Tibial nerve (tissue), 4 donors: ENCODE measurements around the gene ABCA7. TPM values are rescaled to one million over a fixed set of nuclear protein-coding genes. Genes with fewer than 3 reads are reported as not detected.

ENCODE experiments used
- DNase-seq, 2 donors: peaks; one replicate each; pipeline ENCODE4 v3.0.0-alpha.2; 2019; ENCODE audit warnings: low spot score in 2 of 2
- H3K27ac ChIP-seq, 4 donors: fragments of 200-600 bp; sonication (generic) in 3 of 4; one replicate each; pipeline ENCODE4 v1.5.1; 2017 to 2019; ENCODE audit warnings: mild to moderate bottlenecking in 1 of 4
- H3K27me3 ChIP-seq, 2 donors: fragments of 200-600 bp; sonication (generic) in 1 of 2; one replicate each; pipeline versions ENCODE4 v1.5.1 to v1.6.0; 2017 to 2019
- H3K36me3 ChIP-seq, 3 donors: fragments of 200-600 bp; sonication (generic); one replicate each; pipeline ENCODE4 v1.5.1; 2018 to 2019
- H3K4me1 ChIP-seq, 4 donors: fragments of 200-600 bp; sonication (generic) in 3 of 4; one replicate each; pipeline ENCODE4 v1.5.1; 2017 to 2019
- H3K4me3 ChIP-seq, 4 donors: fragments of 200-600 bp; sonication (generic) in 3 of 4; one replicate each; pipeline ENCODE4 v1.5.1; 2017 to 2019; ENCODE audit warnings: mild to moderate bottlenecking in 1 of 4, moderate library complexity in 1 of 4
- H3K9me3 ChIP-seq, 4 donors: fragments of 200-600 bp; sonication (generic) in 3 of 4; one replicate each; pipeline ENCODE4 v1.5.1; 2017 to 2019
- EP300 ChIP-seq, 2 donors: sonication (generic); formaldehyde crosslinking; IDR thresholded peaks; one replicate each; pipeline ENCODE4 v1.6.1; 2017; ENCODE audit warnings: antibody characterized with exemption in 2 of 2, mild to moderate bottlenecking in 1 of 2
- POLR2A ChIP-seq, 2 donors: fragments of 450-650 bp; IDR thresholded peaks; one replicate each; pipeline ENCODE4 v1.6.1; 2017; ENCODE audit warnings: antibody characterized with exemption in 2 of 2, mild to moderate bottlenecking in 2 of 2, moderate library complexity in 2 of 2
- WGBS, 2 donors: methylation state at CpG; one replicate each; pipeline ENCODE4 v1.1.5; 2018; 5-methylcytosine and 5-hydroxymethylcytosine counted together
- total RNA-seq, 4 donors: library from RNA; depleted of rRNA; stranded (reverse); fragments of >200 nt; gene quantifications; one replicate each; pipeline ENCODE4 v1.1.0, GENCODE V29; 2016
- TF ChIP-seq, protein P1 (sequence below), 5 experiments: fragments of 200-600 bp in 3 of 5; fragments of 450-650 bp in 2 of 5; sonication (generic) in 3 of 5; IDR thresholded peaks; one replicate each; pipeline ENCODE4 v1.5.1; 2016 to 2019; ENCODE audit warnings: antibody characterized with exemption in 5 of 5, mild to moderate bottlenecking in 3 of 5, moderate library complexity in 2 of 5

The ABCA7 gene
- total RNA-seq, 4 donors from 2014 or later, result 9.6 to 25.8 (median 13.7) TPM

DNA sequence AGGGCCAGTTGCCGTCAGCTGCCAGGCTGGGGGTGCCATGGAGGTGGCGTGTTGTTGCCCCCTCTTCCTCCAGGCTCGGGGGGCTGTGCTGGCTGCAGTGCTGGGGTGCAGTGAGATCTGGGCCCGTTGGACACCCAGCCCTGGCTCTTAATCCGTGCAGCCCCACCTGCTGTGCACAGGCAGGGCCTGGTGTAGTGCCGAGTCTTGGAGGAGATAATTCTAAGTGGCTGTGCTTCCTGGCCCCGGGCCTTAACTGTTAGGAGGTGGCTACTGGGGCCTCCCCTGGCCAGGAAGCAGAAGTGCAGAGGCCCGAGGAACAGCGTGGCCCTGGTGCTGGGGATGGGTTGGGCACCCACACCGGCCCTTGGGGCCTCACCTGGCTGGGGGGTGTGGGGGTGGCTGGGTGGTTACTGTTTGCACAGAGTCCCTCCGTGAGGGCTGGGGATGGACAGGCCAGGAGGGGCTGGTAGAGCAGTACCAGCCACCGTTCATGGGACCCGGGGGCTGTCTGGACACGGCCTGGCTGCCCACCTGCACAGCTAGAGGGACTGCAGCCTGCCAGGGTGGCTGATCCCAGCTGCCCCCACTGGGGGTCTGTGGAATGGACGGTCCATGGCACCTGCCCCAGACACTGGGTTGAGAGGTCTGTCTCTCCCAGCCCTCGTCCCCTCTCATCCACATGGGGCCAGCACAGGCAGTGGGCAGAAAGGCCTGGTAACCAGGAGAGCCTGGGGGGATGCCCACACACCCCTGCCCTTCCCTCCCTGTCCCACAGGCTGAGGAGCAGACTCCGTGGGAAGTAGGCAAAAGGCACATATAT, 67.1 kb downstream of the ABCA7 start:
- 52 to 84% methylated on average over 8 of the region's 17 CpGs for WGBS, 2 donors
- H3K4me3 ChIP-seq, result no peak overlapping the region
- H3K27me3 ChIP-seq, result no peaks in the 10 kb centered on the region
- no peak for DNase-seq
- peaks cover 0 to 59% (median 28%) of the 10 kb centered on the region in 4 donors for H3K4me1 ChIP-seq
- peak overlapping the region in 2 of 4 donors; percentile 26 to 91 for H3K27ac ChIP-seq
- no peaks in the 10 kb centered on the region for H3K9me3 ChIP-seq
- TF ChIP-seq, protein P1, sequence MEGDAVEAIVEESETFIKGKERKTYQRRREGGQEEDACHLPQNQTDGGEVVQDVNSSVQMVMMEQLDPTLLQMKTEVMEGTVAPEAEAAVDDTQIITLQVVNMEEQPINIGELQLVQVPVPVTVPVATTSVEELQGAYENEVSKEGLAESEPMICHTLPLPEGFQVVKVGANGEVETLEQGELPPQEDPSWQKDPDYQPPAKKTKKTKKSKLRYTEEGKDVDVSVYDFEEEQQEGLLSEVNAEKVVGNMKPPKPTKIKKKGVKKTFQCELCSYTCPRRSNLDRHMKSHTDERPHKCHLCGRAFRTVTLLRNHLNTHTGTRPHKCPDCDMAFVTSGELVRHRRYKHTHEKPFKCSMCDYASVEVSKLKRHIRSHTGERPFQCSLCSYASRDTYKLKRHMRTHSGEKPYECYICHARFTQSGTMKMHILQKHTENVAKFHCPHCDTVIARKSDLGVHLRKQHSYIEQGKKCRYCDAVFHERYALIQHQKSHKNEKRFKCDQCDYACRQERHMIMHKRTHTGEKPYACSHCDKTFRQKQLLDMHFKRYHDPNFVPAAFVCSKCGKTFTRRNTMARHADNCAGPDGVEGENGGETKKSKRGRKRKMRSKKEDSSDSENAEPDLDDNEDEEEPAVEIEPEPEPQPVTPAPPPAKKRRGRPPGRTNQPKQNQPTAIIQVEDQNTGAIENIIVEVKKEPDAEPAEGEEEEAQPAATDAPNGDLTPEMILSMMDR (IDR thresholded peaks at IDR 0.05), result no peak
- TF ChIP-seq POLR2A (IDR thresholded peaks at IDR 0.05) (no peak), EP300 (IDR thresholded peaks at IDR 0.05) (no peak)
- H3K36me3 ChIP-seq, result peaks cover 3 to 63% (median 18%) of the 10 kb centered on the region in 3 donors

DNA sequence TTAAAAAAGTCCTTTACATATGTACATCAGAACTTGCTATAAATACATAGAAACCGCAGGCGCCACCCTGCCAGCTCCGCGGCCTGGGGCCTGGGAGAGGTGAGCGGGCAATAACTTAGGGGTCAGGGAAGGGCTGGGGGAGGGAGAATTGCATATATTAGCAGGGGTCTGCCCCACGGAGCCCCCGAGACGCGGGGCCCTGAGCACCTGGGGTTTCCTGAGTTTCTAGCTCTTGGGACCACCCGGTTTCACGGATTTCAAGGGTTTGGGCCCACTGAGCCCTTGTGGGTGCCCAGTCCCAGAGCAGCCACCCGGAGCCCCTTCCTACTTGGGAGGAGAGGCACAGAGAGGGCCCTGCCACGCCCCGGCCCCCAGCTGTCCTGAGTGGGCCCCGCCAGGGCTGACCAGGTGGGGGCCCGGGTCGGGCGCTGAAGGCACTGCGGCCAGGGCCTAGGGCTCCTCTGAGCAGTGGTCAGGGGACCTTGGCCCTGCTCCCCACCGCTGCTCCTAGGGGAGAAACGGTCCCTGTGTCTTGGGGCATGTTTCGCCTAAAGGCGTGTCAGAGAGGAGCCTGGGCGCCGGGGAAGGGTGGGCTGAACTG, 67.9 kb downstream of the ABCA7 start:
- no peak overlapping the region for H3K4me3 ChIP-seq
- H3K27ac ChIP-seq, result peak overlapping the region in 1 of 4 donors; percentile 26
- 87 to 90% methylated on average over 15 to 21 of the region's 25 CpGs for WGBS, 2 donors
- DNase-seq, result no peak
- peaks cover 0 to 59% (median 25%) of the 10 kb centered on the region in 4 donors for H3K4me1 ChIP-seq
- H3K36me3 ChIP-seq, result peaks cover 3 to 71% (median 24%) of the 10 kb centered on the region in 3 donors
- H3K9me3 ChIP-seq, result no peaks in the 10 kb centered on the region
- H3K27me3 ChIP-seq, result no peaks in the 10 kb centered on the region
- TF ChIP-seq, protein P1 (IDR thresholded peaks at IDR 0.05), result no peak
- TF ChIP-seq EP300 (IDR thresholded peaks at IDR 0.05) (no peak), POLR2A (IDR thresholded peaks at IDR 0.05) (no peak)

DNA sequence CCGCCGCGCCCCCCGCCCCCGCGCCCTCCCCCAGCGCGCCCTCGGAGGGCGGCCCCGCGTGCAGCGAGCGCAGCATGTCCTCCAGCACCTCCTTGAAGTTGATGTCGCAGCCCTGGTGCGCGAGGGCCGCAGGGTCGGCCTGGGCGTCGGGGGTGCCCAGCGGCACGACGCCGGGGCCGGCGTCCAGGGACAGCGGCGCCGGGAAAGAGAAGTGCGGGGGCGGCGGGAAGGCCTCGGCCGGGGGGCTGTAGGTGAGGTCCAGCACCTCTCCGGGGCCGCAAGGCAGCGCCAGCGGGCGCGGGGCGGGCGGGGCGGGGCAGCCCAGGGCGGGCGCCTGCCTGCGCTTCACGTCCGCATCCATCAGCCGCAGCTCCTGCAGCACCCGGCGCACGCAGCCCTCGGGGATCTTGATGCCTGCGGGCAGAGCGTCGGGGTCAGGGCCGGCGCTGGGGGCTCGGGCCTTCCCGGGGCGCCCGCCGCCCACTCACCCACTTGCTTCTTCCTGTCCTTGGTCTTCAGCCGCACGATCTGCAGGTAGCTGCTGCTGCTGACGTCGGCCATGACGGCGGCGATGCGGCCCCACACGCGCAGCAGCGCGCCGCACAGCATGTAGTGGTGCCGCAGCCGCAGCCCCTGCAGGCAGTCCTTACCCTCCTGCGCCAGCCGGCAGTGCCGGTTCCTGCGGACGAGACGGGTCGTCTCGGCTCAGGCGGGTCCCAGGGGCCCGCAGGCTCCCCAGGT, 68.6 kb downstream of the ABCA7 start:
- H3K27me3 ChIP-seq, result no peaks in the 10 kb centered on the region
- 93 to 94% methylated on average over 34 to 74 of the region's 89 CpGs for WGBS, 2 donors
- no peak for DNase-seq
- peaks cover 0 to 59% (median 24%) of the 10 kb centered on the region in 4 donors for H3K4me1 ChIP-seq
- no peaks in the 10 kb centered on the region for H3K9me3 ChIP-seq
- H3K27ac ChIP-seq, result no peak overlapping the region
- TF ChIP-seq EP300 (IDR thresholded peaks at IDR 0.05), result no peak
- TF ChIP-seq, protein P1 (IDR thresholded peaks at IDR 0.05), result no peak
- no peak overlapping the region for H3K4me3 ChIP-seq
- H3K36me3 ChIP-seq, result peaks cover 3 to 71% (median 24%) of the 10 kb centered on the region in 3 donors

DNA sequence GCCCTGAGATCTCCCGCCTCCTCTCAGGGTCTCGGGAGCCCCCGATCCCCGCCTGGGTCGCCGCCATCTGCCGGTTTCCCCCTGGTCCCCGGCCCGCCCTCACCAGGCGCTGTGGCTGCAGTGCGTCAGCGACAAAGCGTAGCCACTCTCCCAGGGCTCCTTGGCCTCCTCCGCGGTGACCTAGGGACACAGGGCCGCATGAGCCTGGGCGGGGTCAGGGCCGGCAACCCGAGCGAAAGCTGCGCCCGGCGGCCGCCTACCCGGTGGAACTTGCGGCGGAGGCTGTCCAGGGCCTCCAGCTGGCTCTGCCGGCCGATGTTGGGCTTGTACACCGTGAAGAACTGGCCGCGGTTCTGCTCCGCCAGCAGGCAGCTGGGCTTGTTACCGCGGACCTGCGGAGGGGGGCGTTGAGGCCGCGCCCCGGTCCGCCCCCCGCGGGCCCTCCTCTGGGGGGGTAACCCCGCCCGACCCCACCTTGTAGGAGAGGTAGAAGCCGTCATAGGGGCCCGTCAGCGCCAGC, 69.2 kb downstream of the ABCA7 start:
- Histone ChIP-seq H3K4me1 (peaks cover 0 to 64% (median 27%) of the 10 kb centered on the region in 4 donors), H3K27me3 (no peaks in the 10 kb centered on the region), H3K36me3 (peaks cover 3 to 75% (median 24%) of the 10 kb centered on the region in 3 donors), H3K4me3 (no peak overlapping the region), H3K27ac (peak overlapping the region in 1 of 4 donors; percentile 45), H3K9me3 (no peaks in the 10 kb centered on the region)
- DNase-seq, result no peak
- TF ChIP-seq POLR2A (IDR thresholded peaks at IDR 0.05) (no peak), EP300 (IDR thresholded peaks at IDR 0.05) (peak in 1 of 2 donors; percentile 16)
- whole genome bisulfite sequencing, 2 donors, result 87 to 90% methylated on average over 21 to 41 of the region's 48 CpGs
